ENCODE data around the gene TULP4. TPM values are rescaled to one million over a fixed set of nuclear protein-coding genes. Genes with fewer than 3 reads are reported as not detected.
"Not testable (repeated sequence)": the region's sequence is repeated elsewhere in the genome, so short reads cannot be mapped to it uniquely, and the experiment has no call there.

The TULP4 gene
- total and polyA plus RNA-seq, 8 donors, result 1.7 to 237 (median 54.3) TPM

GRCh38 chr6:158519300-158519699, 207.0 kb downstream of the TULP4 start:
- intact Hi-C loops (cut with DNase I; ENCODE audit: low total_unique reads), result no loop called here
- H3K4me1 ChIP-seq, result peaks cover 6 to 24% (median 14%) of the 10 kb centered on the region in 4 donors
- no peaks in the 10 kb centered on the region for H3K36me3 ChIP-seq
- peaks cover 0 to 50% (median 15%) of the 10 kb centered on the region in 3 donors for H3K27me3 ChIP-seq
- WGBS, 5 donors, result 0 to 62% (median 54%) methylated on average over 1 to 3 of the region's 3 CpGs
- H3K9me3 ChIP-seq, result no peaks in the 10 kb centered on the region
- DNase-seq, result no peak
- no peak overlapping the region for H3K4me3 ChIP-seq
- TF ChIP-seq EP300 (IDR thresholded peaks at IDR 0.05), result no peak
- no peak overlapping the region for H3K27ac ChIP-seq

- H3K27ac ChIP-seq, result no peak overlapping the region
- peaks cover 6 to 24% (median 14%) of the 10 kb centered on the region in 4 donors for H3K4me1 ChIP-seq
- no peaks in the 10 kb centered on the region for H3K9me3 ChIP-seq
- H3K27me3 ChIP-seq, result peaks cover 0 to 55% (median 15%) of the 10 kb centered on the region in 3 donors
- 57 to 72% (median 64%) methylated on average over 4 of the region's 4 CpGs for WGBS, 5 donors
- no peaks in the 10 kb centered on the region for H3K36me3 ChIP-seq
- no peak for DNase-seq
- H3K4me3 ChIP-seq, result no peak overlapping the region
- intact Hi-C loops (cut with DNase I; ENCODE audit: low total_unique reads), result no loop called here
- TF ChIP-seq CTCF (IDR thresholded peaks at IDR 0.05) (no peak), POLR2AphosphoS5 (IDR thresholded peaks at IDR 0.05) (no peak), EP300 (IDR thresholded peaks at IDR 0.05) (no peak), POLR2A (IDR thresholded peaks at IDR 0.05) (no peak)
Observed at GRCh38 chr6:158519761-158520160, 207.5 kb downstream of the TULP4 start.

- H3K4me3 ChIP-seq; intact Hi-C loops (cut with DNase I; ENCODE audit: low total_unique reads); H3K36me3 ChIP-seq; DNase-seq; H3K9me3 ChIP-seq; H3K27ac ChIP-seq: not testable (repeated sequence)
- WGBS, 5 donors, result 90 to 95% (median 92%) methylated on average over 7 of the region's 7 CpGs
- peaks cover 5 to 21% (median 13%) of the 10 kb centered on the region in 4 donors for H3K4me1 ChIP-seq
- peaks cover 0 to 62% (median 12%) of the 10 kb centered on the region in 3 donors for H3K27me3 ChIP-seq
Observed at GRCh38 chr6:158520975-158521374, 208.7 kb downstream of the TULP4 start.

- Histone ChIP-seq H3K4me1 (peaks cover 0 to 14% (median 10%) of the 10 kb centered on the region in 4 donors), H3K27ac (no peak overlapping the region), H3K27me3 (peaks cover 0 to 54% (median 4%) of the 10 kb centered on the region in 3 donors), H3K36me3 (no peaks in the 10 kb centered on the region), H3K4me3 (no peak overlapping the region), H3K9me3 (peaks cover 0 to 1% (median under 1%) of the 10 kb centered on the region in 4 donors)
- TF ChIP-seq CTCF (IDR thresholded peaks at IDR 0.05) (no peak), POLR2A (IDR thresholded peaks at IDR 0.05) (no peak), EP300 (IDR thresholded peaks at IDR 0.05) (no peak), POLR2AphosphoS5 (IDR thresholded peaks at IDR 0.05) (no peak)
- WGBS, 5 donors, result 83 to 93% (median 92%) methylated on average over 1 of the region's 1 CpG
- intact Hi-C loops (cut with DNase I; ENCODE audit: low total_unique reads), result no loop called here
- DNase-seq, result no peak
Observed at GRCh38 chr6:158521759-158522158, 209.5 kb downstream of the TULP4 start.

GRCh38 chr6:158522616-158523015, 210.4 kb downstream of the TULP4 start:
- Histone ChIP-seq H3K27ac (no peak overlapping the region), H3K36me3 (no peaks in the 10 kb centered on the region), H3K27me3 (peaks cover 0 to 46% (median 0%) of the 10 kb centered on the region in 3 donors), H3K4me1 (peaks cover 0 to 13% (median 10%) of the 10 kb centered on the region in 4 donors), H3K4me3 (no peak overlapping the region), H3K9me3 (peaks cover 0 to 10% (median 5%) of the 10 kb centered on the region in 4 donors)
- intact Hi-C loops (cut with DNase I; ENCODE audit: low total_unique reads), result no loop called here
- WGBS, 5 donors, result 91 to 96% (median 93%) methylated on average over 11 of the region's 11 CpGs
- no peak for TF ChIP-seq POLR2AphosphoS5 (IDR thresholded peaks at IDR 0.05)
- no peak for TF ChIP-seq EP300 (IDR thresholded peaks at IDR 0.05)
- no peak for TF ChIP-seq POLR2A (IDR thresholded peaks at IDR 0.05)
- no peak for TF ChIP-seq CTCF (IDR thresholded peaks at IDR 0.05)
- DNase-seq, result no peak
